ENCODE measurements around the gene SNRK.

Gene SNRK

DNA sequence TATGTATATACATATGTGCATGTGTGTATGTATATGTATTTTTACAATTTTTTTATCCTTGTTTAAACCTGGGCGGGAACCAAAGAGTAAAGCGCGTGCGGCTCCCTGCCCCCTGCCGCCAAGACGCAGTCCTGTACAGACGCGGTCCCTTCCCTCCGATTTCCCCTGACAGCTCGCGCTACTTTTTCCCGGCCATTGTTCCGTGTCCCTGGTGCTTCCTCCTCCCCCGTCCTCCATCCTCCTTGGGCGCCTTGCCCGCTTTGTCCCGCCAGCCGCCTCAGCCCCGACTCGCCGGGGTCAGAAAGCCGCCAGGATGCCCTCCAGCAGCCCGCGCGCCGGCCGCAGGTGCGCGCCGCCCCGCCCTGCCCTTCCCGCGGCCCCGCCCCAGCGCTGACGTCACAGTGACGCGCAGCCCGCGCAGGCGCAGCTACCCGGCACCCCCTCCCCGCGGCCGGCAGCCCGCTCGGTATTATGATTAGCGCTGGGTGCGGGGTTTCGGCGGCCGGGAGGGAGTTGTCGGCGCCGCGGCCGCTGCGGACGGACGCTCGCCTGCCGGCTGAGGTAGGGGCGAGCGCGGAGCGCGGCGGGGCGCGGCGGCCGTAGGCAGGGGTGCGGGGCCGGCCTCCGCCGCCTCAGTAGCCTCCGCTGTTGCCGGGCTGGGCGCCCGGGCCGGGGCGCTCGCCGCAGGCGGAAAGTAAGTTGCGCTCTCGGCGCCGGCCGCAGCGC, at the start of gene SNRK:
SNRK (plus strand) TSS at position 426 of the 726 bp plus-strand sequence. CDS start 16,664 bp downstream, outside the sequence.
- DNase-seq (ENCODE audit: low read depth, low spot score), result peak; percentile 73

GRCh38 chr3:43238801-43239200, 47.5 kb upstream of the SNRK start:
- DNase-seq (ENCODE audit: low read depth, low spot score), result no peak

DNA sequence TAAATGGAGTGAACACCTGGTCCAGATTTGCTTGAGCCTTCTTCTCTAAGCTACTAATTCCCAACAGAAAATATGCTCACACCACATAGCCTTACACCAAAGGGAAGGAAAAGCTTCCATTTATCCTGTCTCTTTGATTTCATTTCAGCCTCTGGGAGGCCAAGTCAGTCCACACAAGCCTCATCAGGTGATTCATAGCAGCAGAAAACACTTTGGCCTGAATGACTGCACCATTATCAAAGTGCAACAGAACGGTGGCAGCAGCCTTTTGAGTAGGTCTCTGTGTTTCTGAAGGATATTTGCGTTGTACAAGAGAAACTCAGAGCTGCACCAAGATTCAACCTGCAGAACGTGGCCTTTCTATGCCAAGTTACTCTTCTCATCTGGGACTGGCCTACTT, 46.6 kb upstream of the SNRK start:
- DNase-seq (ENCODE audit: low read depth, low spot score), result no peak

DNA sequence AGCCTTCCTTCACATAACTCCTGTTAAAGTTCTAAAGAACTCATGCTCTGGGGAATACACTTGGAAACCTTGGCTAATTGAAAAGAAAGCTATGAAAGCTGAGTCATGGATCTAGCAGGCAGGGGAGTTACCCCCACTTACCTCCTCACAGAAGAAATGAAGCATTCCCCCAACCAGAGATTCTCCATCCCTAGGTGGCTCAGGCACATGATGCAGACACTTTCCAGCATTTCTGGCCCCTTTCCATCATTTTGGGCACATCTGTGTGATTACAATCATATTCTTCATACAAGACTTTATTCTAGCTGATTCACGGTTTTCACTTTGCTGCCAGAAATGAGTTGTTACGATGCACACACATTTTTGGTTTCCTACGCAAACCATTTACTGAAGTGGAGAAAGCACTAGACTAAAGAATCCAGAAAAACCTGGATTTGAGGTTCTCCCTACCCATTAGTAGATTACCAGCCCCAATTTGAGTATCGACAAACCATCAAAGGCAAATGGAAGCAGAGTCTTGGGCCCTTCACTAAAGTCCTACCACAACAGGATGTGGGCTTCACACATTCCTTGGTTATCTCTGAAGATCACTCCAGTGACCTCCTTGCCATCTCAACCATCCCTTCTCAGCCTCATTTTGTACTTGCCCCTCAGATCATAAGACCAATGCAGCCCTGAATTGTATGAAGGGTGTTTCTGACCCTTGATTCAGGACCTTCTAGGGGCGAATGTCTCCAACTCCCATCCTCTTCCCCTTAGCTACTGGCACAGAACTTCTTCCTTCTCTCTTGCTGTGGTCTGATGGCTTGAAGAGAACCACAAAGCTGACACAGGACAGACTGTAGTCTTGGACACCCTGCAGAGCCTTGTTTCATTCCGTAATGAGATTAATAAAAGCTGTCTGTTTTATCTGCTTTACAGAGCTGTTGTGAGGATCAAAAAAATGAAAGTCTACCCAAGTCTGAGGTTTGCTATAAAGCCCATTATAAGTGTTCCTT, 42.5 kb upstream of the SNRK start:
- DNase-seq (ENCODE audit: low read depth, low spot score), result no peak

DNA sequence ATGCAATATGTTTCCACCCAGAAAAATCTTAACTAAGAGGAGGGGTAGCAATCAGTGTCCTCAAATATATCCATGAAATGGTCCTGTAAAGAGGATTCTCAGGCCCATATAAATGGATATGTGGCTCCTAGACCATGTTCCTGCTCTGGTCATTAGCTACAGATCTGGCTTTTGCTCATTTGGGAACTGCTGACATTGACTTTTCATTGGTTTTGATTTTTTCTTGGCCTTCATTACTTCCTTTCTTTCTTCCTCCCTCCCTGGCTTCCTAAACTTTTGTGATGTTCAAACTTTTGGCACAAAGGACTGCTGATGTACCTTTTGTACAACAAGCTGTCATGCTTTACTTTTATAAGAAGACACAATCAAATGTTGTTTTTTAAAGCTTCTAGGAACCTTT, 41.6 kb upstream of the SNRK start:
- no peak for DNase-seq (ENCODE audit: low read depth, low spot score)

GRCh38 chr3:43246976-43247375, 39.4 kb upstream of the SNRK start:
- no peak for DNase-seq (ENCODE audit: low read depth, low spot score)

GRCh38 chr3:43247561-43248184, 38.7 kb upstream of the SNRK start:
- DNase-seq (ENCODE audit: low read depth, low spot score), result no peak

- no peak for DNase-seq (ENCODE audit: low read depth, low spot score)
These were observed 38.2 kb upstream of the SNRK start for GRCh38 chr3:43248185-43248583.

DNA sequence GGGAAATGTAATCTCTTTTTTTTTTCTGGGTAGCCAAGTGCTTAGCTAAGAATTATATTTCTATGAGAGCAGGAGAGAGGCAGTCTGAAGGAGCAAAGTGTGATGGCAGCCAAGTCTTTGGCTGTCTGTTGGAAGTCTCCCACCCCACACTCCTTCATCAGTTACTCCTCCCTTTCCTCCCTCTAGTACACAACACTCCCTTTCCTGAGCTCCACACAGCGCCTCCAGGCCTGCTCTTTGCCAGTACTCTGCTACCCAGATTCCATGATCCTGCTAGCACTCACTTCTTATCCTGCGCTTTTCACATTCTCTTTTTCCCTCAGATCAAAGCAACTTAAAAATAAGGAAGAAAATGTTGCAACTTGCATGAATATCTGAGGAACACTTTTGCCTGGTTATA, 37.4 kb upstream of the SNRK start:
- DNase-seq (ENCODE audit: low read depth, low spot score), result no peak

DNA sequence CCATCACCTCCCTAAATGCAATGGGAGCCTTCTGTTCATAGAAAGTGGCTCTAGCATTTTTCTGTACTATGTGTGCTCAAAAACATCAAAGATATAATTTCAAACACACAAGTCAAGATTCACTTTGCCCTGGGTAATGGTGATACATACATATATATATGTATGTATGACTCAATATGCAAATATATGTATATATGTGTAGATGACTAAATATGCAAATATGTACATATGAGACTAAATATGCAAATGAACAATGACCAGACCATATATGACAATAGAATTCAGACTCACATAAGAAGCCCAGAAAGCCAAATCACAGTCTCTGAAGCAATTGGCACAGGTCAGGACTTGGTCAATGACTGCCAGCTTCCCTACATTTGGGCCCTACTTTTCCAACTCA, 36.9 kb upstream of the SNRK start:
- DNase-seq (ENCODE audit: low read depth, low spot score), result no peak

GRCh38 chr3:43253294-43253693, 33.0 kb upstream of the SNRK start:
- no peak for DNase-seq (ENCODE audit: low read depth, low spot score)

DNA sequence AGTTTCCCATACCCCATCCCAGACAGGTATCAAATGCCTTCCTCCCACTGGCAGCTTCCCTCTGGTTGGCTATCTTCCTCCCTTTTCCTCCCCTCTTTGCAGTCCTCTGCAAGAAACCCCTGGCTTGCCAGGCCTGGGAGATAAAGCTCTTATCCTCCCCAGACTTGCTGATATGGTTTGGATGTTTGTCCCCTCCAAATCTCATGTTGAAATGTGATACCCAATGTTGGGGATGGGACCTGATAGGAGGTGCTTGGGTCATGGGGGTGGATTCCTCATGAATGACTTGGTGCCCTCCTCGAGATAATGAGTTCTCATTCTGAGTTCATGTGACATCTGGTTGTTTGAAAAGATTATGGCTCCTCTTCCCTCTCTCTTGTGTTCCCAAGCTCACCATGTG, 32.2 kb upstream of the SNRK start:
- DNase-seq (ENCODE audit: low read depth, low spot score), result no peak

GRCh38 chr3:43255662-43256061, 30.7 kb upstream of the SNRK start:
- DNase-seq (ENCODE audit: low read depth, low spot score), result no peak

GRCh38 chr3:43256714-43257461, 29.5 kb upstream of the SNRK start:
- DNase-seq (ENCODE audit: low read depth, low spot score), result no peak

GRCh38 chr3:43257850-43258249, 28.5 kb upstream of the SNRK start:
- DNase-seq (ENCODE audit: low read depth, low spot score), result no peak

- DNase-seq (ENCODE audit: low read depth, low spot score), result no peak
These were observed 26.7 kb upstream of the SNRK start for GRCh38 chr3:43259626-43260025.

- DNase-seq (ENCODE audit: low read depth, low spot score), result no peak
These were observed 25.9 kb upstream of the SNRK start for GRCh38 chr3:43260412-43260811.

DNA sequence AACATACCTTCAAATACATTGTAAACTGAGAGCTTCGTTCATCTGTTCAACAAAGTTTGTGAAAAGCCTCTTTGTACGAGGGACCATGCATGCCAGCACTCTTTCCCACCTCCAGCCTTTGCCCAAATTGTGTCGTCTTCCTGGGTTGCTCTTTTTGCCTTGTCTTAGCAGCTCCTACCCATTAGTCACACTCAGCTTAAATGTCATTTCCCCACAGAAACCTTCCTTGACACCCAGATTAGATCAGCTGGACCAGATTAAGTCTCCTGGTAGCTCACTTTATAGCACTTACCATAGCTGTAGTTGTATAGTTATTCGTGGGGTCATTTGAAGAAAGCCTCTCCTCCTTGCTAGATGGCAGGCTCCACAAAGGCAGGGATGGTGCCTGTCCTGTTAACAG, 24.1 kb upstream of the SNRK start:
- no peak for DNase-seq (ENCODE audit: low read depth, low spot score)

DNA sequence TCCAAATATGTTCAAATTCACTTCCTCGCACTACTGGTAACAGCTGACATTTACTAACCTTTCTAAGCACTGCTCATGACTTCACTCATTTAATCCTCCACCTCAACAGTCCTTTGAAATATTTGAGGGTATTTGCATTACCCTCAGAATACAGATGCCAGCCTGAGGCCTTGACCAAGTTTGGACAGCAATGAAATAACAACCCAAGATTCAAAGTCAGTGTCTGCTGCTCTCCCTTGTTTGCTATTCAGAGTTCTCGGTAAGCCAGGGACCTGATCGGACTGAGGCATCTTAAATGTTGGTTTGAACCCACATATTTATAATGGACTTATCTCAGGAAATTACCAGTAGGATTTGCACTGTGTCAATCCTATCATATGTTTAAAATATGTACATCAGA, 19.9 kb upstream of the SNRK start:
- DNase-seq (ENCODE audit: low read depth, low spot score), result no peak

GRCh38 chr3:43266995-43267394, 19.3 kb upstream of the SNRK start:
- no peak for DNase-seq (ENCODE audit: low read depth, low spot score)

DNA sequence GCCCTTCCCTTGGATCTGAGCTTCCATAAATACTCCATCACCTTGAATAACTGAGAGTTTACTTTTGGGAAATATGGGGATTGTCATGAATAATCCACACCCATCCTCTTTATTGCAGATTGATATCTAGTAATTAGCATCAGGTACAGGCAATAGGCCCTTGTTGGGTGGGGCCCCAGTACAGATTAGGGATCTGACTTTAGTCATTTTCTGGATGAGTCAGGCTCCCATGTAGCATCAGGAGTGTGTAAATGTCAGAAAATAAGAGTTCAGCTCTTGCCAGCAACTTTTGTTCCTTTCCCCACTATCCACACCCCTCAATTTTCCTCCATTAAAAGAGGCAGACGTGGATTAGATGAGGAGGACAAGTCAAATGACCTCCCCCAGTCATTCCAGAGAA, 17.7 kb upstream of the SNRK start:
- no peak for DNase-seq (ENCODE audit: low read depth, low spot score)

DNA sequence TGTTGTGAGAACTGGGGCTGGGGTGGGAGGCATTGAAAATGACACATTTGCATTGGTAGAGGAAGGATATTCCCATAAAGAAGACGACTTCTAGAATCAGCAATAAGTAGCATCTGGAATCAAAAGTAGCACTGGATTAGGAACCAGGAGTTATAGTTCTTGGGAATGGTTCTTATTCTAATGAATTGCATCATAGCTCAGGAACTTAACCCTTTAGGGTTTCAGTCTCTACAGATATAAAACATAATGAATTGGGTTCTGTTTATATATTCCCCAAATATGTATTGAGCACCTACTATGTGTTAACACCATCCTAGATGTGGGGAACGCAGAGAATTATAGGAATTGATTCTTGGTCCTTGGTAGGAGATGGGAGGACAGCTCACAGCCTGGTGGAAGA, 16.3 kb upstream of the SNRK start:
- no peak for DNase-seq (ENCODE audit: low read depth, low spot score)

All from activated naive CD8-positive, alpha-beta T cell treated with anti-CD3 and anti-CD28 coated beads, Interleukin-2, amount 50 U/mL, for 16 hours (primary cell).